Measurements from ENCODE around the gene CCDC30. TPM values are rescaled to one million over a fixed set of nuclear protein-coding genes. Genes with fewer than 3 reads are reported as not detected.

Gene CCDC30
- polyA plus RNA-seq, 10 donors, result 1.4 to 3.2 (median 2.1) TPM

GRCh38 chr1:42690477-42691156 lies 227.5 kb downstream of the CCDC30 start:
- DNase-seq, result no peak

- DNase-seq, result no peak
These were observed 228.0 kb downstream of the CCDC30 start for GRCh38 chr1:42691157-42691498.

DNA sequence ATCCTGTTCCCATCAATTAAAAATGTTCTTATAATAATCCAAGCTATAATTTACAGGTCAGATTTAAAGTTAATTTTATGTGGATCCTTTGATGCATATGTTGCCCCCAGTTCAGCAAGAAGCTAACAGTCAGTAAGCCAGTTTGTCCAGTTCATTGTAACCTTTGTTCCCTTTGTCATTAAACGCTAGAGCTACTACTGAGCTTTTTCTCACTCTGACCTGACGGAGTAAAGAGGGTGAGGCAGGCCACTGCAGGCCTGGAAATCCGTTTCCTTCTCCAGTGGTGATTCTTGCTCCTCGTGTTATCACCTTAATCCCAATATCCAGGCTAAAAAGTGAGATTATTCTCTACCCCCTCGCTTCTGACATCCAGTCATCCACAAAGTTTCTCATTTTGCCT lies 229.4 kb downstream of the CCDC30 start:
- no peak for DNase-seq

GRCh38 chr1:42692911-42693310 lies 229.8 kb downstream of the CCDC30 start:
- DNase-seq, result no peak

GRCh38 chr1:42698081-42698813 lies 235.2 kb downstream of the CCDC30 start:
- DNase-seq, result no peak

GRCh38 chr1:42700006-42700405 lies 236.9 kb downstream of the CCDC30 start:
- DNase-seq, result no peak

- DNase-seq, result no peak
These were observed 240.9 kb downstream of the CCDC30 start for GRCh38 chr1:42703888-42704464.

Other genes starting within 250 kb of the CCDC30 start
- gene FOXJ3, start 128.1 kb upstream of the CCDC30 start, polyA plus RNA-seq (ENCODE audit: insufficient read length in 10 of 10), result 10 to 100 TPM; 27.1 to 45.8 (median 36.9) TPM
- gene RIMKLA, start 82.5 kb upstream of the CCDC30 start, polyA plus RNA-seq (ENCODE audit: insufficient read length in 10 of 10), result 1 to 10 TPM in 7 of 10 donors, under 1 TPM in 3; 0.67 to 2.2 (median 1.4) TPM
- gene ZMYND12, start 7.3 kb upstream of the CCDC30 start, polyA plus RNA-seq (ENCODE audit: insufficient read length in 10 of 10), result 1 to 10 TPM in 1 of 10 donors, under 1 TPM in 9; 0.41 to 1.1 (median 0.75) TPM
- gene PPCS, start 6.7 kb upstream of the CCDC30 start, polyA plus RNA-seq (ENCODE audit: insufficient read length in 10 of 10), result 10 to 100 TPM; 34.9 to 44.3 (median 42.0) TPM
- gene PPIH, start 195.1 kb downstream of the CCDC30 start, polyA plus RNA-seq (ENCODE audit: insufficient read length in 10 of 10), result 10 to 100 TPM; 32.3 to 45.1 (median 37.5) TPM
- gene YBX1, start 219.1 kb downstream of the CCDC30 start, polyA plus RNA-seq (ENCODE audit: insufficient read length in 10 of 10), result 1,000 to 10,000 TPM in 2 of 10 donors, 100 to 1,000 TPM in 8; 817 to 1,077 (median 929) TPM

Data from muscle of back (tissue), 11 donors.